Hematopoietic multipotent progenitor cell treated with erythropoietin and hydrocortisone succinate and interleukin-3 and kit ligand, for 17 days (in vitro differentiated cells): ENCODE results near the gene PSMD1.
"Not testable (repeated sequence)": the region's sequence is repeated elsewhere in the genome, so short reads cannot be mapped to it uniquely, and the experiment has no call there.

Experiments
- DNase-seq: peaks from one replicate; pipeline ENCODE4 v3.0.0-alpha.2; 2015; ENCODE audit warnings: low spot score

The PSMD1 gene

DNA sequence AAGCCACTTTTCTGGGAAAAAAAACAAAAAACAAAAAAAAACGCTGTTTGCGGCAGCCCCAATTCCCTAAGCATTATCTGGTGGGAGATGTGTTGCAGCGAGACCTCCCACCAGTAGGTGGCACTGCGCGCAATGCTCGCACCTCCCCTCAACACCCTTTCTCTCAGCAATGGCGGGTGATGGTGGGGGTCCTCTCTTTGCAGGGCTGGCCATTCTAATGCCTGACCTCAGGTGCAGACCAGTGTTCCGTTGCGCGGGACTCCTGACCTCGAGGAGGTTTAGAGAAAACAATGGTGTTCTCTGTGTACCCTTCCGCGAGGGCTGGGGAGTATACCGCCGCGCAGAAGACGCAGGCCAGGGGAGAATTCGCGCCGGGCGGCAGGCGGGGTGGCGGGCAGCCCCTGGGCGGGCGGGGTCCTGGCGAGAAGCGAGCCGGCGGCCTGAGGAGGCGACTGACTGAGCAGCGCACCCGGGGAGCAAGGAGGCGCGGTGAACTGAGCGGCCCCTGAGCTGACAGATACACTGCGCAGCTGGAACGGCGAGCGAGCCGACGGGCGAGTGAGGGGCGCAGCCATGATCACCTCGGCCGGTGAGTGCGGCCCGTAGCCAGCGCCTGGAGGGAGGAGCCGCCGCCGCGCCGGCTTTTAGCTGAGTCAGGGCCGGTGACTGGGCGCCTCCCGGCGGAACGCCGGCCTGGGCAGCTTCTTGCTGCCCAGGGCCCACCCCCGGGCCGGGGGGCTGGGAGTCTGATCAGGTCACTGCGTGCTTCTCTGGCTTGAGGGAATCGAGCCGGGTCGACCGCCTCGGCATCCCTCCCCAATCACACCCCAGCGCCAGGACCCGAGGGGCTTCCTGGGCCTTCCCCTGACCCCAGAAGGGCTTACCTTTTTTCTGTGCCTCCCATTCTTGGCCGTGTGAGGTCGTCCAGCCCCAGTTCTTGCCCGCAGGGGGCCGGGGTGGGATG lies at the start of gene PSMD1:
TSS of gene PSMD1 (plus strand) at position 415 of the 964 bp plus-strand sequence. CDS start at position 574, 159 bp downstream.
- DNase-seq, result peak; percentile 97

DNA sequence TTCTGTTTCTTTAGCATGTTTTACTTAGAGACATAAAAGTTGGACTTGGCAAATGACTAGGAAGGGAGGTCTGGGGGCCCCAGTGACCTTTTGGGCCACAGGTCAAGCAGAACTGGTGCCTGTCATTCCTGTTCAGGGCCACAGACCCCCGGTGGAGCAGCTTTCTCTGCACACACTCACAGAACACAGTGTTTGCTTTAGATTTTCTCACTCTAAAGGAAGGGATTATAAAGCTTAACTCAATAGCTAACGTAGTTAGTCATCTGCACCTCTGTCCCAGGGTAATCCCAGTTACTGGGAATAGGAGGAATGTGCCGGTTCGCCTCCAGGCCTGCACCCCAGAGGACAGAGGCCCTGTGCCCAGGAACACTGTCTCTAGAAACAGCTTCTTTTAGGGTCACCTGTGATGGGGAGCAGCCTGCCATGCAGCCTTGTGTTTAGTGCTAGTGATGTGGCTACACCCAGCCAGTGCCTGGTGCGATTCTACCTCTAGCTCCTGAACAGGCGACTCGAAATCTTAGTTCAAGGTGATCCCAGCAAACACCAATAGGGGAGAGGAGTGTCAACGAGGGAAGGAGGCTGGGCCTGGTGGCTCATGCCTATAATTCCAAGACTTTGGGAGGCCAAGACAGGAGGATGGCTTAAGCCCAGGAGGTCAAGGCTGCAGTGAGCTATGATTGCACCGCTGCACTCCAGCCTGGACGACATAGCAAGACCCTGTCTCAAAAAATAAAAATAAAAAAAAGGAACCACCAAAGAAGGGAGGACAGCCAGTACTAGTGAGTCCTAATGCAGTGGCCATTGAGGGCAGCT lies 49.2 kb upstream of the PSMD1 start:
- no peak for DNase-seq

DNA sequence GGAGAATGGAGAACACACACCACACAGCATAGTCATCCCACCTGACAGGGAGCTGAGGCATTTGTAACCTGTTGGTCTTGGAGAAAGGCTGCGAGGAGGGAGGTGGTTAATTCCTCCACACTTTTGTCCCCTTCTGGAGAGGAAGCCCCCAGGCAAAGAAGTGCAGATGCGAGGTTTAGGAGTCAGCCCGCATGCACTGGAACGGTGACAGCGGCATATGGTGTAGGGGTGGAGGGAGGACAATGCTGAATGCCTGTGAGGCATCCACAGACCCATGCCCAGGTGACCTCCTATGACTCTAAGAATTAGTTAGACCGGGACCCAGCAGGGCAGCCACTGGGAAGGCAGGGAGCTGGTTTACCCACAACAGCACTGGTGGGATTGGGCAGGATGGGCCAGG lies 48.5 kb upstream of the PSMD1 start:
- DNase-seq, result no peak

DNA sequence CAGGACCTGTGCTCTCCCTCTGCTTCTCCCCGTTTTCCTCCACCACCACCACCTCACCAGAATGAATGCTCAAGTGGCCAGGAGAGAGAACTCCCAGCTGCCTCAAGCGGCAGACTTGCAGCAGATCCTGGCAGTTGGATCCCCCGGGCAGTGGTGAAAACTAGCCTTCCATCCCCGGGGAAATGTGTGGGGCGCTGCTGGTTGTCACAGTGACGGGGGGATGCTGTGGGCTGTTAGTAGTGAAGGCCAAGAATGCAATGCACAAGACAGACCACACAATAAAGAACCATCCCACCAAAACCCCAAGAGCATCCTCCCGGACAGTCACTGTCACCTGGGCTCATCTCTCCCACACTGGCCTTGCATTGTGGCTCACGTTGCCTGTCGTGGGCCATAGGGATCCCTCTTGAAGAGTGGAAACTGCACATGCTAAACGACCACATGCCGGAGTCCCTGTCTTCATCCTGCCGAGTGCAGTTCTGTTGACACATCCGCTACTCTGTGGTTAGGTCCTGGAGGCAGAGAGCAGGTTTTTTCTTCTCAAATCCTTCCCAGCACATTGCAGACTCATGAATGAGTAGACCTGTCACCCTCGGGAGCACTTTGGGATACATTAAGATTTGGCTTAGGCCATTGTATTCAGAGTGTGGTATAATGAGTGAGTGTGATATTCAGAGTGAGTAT lies 47.3 kb upstream of the PSMD1 start:
- no peak for DNase-seq

DNA sequence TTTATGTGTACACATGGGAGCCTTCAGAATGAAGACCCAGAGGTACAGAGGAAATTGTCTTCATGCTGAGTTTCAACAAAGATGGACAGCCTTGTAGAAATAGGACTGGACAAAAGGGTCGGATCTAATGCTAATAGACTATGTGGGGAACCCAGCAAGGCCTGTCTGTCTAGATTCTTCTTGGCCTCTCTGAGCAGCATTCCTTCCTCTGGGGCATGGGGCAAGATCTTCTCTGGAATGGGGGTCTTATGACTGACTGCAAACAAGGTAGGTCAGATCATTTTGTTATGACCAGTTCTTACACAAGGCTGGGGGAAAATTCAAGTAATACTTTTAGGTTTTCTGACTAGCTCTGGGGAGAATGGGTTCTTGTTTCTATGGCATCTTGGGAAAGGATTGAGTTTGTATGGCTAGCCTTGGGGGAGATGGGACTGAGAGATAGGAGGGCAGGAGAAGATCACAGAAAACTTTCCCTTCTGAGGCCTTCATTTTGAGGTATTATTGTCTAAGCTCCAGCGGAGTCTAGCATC lies 46.4 kb upstream of the PSMD1 start:
- DNase-seq, result no peak

DNA sequence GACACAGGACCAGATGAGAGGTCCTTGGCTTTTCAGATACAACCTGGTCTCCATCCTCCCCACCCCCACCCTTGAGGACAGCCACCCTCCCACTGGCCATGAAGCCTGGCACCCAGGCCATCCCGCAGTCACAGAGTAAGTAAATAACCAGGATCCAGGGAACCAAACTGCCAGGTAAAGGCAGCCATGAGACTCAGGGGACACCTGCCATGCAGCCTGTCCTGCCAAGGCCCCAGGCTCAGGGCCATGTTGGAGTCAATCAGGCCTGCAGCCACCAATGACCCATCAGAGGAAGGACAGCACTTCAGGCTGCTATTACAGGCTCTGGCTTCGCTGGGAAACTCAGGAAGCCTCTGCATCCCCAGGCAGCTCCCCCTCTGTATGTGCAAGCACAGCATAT lies 45.1 kb upstream of the PSMD1 start:
- DNase-seq, result no peak

DNA sequence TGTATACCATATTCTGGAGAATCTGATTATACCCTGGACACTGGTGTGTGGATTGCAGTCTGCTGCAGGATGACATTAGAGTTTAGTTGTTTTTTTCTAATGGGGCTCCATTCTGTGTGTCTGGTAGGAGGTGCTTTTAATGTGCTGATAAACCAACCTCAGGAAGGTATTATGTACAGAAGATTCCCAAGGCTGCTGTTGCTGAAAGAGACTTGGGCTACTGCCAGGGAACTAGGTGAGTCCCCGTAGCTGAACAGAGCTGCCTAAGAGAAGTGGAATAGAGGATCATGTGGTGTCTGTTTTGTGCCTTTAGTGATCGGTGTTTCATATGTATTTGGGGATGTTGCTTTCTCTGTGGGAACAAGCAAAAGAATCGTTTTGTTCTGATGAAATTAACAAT lies 44.2 kb upstream of the PSMD1 start:
- DNase-seq, result no peak

DNA sequence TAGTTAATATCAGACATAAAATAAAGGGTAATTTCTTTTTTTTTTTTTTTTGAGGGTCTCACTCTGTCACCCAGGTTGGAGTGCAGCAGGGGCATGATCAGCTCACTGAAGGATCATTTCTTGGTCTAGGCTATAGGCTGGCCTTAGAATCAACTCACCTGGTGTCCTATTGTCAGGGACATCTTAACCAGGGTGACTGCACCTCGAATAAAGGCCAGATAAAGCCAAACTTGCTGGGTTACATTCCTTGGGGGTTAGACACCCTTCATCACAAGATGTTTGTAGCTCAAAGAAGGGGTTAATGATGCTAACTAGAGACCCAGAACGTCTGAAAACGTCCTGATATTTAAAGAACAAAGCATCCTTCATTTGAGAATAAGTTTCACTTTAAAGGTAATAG lies 42.8 kb upstream of the PSMD1 start:
- DNase-seq, result no peak

DNA sequence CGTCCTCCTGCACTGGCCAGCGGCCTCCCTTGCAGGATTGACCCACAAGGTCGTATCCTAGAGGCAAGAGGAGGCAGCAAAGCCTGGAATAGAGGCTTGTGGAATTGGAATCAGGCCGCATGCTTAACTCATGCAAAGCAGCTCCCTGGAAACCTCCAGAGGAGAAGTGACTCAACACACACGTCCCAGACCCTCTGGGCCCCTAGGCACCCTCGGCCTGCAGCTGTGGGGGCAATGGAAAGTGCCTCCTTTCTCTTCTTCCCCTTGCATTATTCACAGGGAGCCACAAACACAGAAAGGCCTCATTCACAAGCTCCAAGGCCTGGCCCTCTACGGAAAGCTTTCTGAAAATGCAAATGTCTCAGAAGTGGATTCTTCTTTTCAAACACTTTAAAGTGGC lies 41.2 kb upstream of the PSMD1 start:
- DNase-seq, result no peak

DNA sequence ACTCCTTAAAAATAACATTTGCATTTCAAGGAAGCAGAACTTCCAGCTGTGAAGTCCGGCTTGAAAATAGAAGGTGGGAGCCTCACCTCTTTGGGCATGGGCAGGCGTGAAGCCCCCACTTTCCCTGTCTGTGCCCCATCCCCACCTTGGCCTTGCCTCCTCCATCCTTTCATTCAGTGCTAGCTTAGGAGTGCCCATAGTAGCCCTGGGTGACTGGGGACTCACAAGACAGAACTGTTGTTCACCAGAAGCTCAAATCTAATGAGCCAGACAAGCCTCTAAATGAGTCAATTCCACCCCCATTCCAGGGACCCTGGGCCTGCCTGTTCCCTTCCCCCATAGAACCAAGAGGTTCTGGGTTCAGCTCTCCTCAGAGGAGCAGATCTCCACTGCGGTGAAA lies 40.7 kb upstream of the PSMD1 start:
- DNase-seq, result no peak

DNA sequence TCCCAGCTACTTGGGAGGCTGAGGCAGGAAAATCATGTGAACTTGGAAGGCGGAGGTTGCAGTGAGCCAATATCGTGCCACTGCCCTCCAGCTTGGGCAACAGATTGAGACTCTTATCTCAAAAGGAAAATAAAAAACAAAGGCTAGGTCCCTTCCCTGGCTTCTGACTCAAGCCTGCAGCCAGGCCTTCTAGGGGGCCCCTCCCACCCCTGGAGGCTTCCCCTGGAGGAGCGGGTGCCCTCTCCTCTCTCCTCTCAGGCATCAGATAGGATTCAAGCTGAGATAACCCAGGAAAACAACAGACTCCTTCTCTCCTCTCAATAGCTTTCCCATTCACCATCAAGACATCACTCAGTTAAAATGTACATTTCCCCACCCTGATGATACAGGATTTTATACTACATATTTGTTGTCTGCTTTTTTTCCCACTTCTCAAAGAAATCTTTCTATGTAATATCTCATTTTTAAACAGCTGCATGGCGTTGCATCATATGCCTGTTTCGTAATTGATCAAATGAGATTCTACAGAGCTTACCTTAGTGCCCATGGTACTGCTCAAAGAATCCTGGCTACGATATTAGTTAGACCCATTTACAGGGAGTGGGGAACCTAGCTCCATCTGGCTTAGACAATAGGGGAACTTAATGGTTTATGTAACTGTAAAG lies 40.0 kb upstream of the PSMD1 start:
- no peak for DNase-seq

DNA sequence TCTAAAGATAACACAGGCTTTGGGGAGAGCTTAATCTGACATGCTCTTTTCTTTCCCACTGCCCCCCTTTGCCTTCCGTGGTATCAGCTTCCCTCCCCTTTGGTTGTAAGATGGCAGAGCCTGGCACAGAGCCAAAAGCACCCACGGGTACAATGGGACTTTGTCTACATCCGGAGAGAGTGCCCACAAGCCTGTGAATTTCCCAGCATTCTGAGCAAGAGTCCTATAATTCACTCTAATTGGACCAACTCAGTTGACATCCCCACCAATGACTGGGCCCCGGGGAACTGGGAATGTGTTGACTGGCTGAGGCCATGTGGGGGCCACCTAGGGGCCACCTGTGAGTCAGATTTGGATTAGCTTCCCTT lies 39.5 kb upstream of the PSMD1 start:
- no peak for DNase-seq

DNA sequence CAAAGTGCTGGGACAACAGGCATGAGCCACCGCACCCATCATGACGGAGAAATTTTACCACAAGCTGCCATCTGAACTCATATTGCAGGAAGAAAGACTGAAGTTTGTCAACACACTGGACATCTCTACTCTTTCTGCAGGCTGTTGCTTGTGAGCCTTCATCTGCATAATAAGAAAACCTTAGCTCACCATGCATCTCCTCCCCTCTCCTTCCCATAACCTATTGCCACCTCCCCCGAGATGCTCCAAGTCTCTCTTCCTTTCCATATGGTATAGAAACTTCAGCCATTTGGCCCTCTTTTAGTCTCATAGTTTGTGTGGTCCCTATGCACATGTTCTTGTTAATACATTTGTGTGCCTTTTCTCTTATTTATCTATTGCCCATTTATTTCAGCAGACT lies 38.5 kb upstream of the PSMD1 start:
- DNase-seq, result no peak

DNA sequence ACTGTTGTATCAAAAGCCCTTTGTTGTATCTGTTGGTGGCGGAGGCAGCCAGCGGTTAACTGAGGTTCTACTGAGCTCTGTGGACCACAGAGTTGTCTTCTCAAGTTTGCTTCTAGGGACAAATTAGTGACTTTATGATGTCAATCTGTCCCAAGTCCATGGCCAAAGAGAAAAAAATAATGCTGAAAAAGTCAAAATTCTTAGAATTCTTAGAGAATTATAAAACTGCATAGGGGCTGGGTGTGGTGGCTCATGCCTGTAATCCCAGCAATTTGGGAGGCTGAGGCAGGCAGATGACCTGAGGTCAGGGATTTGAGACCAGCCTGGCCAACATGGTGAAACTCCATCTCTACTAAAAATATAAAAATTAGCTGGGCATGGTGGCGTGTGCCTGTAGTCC lies 31.6 kb upstream of the PSMD1 start:
- DNase-seq, result not testable (repeated sequence)

DNA sequence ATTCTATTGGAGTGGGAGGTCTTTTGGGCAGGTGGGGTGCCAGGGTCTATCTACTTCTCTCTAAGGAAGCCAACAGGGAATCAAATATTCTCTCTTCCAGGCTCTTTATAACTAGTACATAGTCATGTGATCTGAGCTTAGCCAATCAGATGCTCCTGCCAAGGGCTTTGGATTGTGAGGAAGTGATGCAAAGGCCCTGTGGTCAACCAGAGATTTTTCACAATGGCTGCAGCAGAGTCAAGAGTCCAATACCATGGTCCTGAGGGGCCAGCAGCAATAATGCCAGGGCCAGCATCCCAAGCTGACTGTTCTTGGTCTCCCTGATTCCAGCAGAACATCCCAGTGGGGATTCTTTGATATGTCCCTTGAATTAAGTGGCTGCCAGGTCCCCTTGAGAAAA lies 27.8 kb upstream of the PSMD1 start:
- no peak for DNase-seq

DNA sequence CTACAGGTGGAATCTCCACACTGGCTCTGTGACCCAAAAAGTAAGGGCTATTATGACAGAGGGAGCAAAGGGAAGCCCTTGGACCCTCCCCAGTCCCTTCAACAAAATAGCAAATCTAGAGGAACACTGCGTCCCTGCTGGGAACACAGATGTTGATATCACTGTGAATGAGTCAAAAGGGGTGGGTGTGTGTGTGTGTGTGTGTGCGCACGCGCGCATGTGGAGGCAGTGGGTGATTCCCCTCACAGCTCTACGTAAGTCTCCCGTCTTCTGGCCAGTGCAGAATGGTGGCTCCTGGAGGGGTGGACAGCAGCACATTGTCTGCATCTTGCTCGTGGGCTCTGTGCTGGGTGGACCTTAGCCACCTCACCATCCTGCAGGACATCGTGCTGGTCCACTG lies 27.1 kb upstream of the PSMD1 start:
- DNase-seq, result no peak

DNA sequence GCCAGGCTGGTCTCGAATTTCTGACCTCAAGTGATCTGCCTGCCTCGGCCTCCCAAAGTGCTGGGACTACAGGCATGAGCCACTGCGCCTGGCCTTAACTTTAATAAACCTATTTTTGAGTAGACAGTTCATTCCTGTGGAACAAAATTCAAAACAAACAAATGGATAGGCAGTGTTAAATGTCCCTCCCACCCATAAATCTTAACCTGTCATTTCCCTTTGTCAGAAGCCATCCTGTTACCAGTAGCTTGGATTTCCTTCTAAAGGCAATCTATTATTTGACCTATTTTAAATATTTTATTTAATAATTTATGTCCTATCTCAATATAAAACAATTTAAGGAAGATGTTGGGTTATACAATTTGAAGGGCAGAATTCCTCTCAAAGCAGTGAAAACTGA lies 25.9 kb upstream of the PSMD1 start:
- no peak for DNase-seq

DNA sequence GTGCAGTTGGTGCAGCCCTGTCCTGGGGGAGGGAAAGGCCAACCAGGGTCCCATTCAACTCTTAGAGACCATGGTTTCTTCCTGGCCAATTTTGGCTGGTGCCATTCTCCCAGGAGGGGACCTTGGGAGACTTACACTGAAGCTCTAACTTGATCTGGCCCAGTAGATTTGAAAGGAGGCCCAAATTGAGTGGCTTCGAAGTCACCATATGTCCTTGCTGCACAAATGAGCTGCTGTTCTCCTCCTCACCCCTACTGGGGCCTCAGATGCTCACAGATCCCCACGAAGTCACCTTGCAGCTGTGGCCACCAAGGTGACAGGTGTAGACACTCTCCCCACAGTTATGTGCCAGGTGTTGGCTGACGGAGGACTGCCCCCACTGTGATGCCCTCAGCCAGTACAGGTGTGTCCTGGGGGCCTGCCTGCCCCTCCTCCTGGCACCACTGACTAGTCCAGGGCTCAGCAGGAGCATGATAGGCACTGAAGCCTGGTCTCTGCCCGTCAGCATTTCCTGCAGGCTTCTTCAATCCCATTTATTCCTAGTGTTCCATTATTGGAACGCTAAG lies 24.0 kb upstream of the PSMD1 start:
- DNase-seq, result no peak

DNA sequence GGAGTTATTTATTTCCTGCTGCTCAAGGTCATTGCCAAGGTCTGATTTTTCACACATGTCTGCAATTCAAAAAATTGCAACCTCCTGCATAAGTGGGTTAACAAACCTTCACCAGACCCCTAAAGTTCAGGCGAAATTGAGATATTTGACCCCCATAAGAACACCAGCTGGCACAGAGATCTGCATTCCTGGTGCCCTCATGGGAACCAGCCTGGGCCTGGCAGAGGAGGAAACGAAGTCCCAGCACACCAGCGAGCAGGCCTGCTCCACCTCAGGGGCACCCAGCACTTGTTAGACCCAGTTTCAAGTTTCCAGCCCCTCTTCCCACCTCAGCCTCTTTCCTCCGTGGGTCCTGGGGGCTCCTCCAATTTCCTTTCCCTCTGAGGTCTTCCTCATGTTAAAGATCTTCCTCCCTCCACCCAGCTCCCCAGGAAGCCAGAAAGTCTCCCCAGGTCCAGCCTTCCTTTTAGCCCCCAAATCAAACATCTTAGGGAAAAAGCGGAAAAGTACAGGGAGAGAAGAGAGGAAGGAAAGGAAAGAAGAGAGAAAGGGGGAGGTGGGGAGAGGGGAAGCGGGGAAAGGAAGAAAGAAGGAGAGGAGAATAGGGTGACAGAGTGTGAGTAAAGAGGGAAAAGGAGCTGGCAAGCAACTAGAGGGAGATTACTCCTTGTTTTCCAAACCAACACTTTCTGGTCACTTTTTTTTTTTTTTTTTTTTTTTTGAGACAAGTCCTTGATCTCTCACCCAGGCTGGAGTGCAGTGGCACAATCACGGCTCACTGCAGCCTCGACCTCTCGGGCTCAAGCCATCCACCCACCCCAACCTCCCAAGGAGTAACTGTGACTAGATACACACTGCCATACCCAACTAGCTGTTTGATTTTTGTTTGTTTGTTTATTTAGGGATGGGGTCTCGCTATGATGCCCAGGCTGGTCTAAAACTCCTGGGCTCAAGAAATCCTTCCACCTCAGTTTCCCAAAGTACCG lies 23.2 kb upstream of the PSMD1 start:
- DNase-seq, result no peak

DNA sequence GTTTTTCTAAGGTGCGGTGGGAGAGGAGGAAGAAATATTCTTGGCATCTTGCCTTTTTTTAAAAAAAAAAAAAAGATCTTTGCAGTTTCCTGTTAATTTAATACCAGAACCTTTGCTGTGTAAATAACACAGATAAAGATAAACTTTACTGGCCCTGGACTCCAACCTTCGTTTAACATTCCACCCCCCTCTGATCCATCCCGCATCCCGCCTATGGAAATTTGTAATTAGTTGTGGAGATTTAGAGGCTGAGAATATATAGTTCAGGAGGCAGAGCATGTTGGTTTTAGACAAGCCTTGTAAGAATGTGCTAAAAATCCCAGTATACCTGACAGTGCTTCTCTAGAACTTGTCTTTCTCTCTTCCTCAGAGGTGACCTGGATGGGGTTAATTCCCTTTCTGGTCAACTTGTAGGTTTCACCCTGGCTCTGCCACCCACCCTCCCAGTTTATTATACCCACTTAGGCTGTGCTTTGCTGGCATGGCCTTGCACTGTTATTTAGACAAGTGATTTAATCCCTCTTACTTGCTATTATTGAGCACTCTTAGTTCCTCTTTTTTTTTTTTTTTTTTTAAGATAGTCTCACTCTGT lies 22.3 kb upstream of the PSMD1 start:
- no peak for DNase-seq
